ENCODE data around the gene GPR180.
A peak's percentile ranks its signal among the peaks of the same experiment; 100 is the strongest.
"Not testable (repeated sequence)": the region's sequence is repeated elsewhere in the genome, so short reads cannot be mapped to it uniquely, and the experiment has no call there.

The GPR180 gene

DNA sequence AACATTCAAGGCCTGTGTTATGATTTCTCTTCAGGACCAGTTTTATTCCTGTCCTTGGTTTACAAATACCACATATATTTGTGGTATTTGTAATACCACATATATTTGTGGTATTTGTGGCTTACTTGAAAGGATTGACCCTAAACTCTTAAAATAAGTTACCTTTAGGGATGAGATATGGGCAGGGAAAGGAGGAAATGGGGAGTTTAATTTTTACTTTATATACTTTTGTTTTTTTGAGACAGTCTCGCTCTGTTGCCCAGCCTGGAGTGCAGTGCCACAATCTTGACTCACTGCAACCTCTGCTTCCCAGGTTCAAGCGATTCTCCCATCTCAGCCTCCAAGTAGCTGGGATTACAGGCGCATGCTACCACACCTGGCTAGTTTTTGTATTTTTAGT is 3.4 kb upstream of the GPR180 start:
- no peak for DNase-seq

DNA sequence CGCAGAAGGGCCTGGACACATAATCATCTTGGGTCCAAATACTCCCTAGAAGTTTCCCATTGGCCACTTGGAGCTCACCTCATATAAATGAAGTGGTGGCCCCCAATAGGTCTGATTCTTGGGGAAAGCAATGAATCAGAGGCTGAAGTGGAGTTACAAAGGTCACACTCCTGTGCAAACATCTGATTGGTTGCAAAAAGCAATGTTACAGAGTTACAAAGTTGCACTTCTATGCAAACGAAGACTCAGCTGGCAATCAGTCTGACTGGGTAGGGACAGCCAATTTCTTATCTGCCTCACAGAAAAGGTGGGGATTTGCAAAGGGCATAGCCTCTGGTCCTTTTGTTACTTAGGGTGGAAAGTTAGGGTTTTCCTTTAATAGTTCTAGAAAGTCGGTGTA is 1.8 kb upstream of the GPR180 start:
- DNase-seq = no peak

DNA sequence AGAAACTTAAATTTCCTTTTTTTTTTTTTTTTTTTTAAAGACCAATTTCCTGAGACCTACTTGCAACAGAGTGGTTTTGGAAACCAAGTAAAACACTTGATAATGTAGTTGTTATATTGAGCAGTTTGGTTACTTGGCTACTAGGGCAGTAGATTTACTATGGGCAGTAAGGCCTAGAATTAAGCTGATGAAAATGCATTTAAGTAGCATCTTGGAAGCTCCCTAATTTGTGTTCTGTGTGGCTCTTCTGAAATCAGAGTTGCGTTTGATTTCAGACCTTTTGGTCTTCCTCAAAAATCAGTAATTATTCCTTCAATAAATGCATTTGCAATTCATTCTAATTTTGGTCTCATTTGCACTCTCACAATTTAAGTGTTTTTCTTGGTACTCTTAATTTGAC is 810 bp downstream of the GPR180 start:
- no peak for DNase-seq

DNA sequence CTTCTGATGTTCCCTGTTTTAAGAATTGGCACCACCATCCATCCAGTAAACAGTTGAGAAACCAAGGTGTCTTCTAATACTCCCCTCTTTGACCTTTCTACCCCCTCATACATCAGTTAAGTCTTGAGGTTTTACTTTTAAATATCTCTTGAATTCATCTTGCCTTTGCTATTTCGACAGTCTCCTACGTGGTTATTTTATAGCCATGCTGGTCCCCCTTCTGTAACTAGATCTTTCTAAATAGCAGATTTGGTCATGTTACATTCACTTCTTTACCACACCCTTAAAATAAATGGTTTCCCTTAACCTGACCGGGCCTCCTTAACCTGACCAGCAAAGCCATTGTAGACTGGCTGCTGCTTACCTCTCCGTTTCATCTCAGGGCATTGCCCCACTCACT is 5.4 kb downstream of the GPR180 start:
- DNase-seq = no peak

DNA sequence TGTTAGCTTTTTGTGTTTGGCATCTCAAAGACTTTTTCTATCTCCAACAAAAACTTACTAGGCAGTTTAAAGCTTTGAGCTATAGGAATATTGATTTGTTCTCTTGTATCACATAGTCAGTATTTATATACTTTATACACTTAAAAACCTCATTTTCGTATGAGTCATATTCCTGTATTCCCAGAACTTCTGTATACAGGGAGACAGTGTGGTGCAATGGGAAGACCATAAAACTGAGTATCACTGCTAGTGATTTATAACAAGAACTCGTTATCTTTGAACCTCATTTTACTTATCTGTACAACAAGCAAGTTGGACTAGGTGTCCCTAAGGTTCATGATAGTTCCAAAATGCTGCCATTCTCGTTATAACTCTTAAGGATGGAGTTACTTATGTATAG is 6.3 kb downstream of the GPR180 start:
- no peak for DNase-seq

DNA sequence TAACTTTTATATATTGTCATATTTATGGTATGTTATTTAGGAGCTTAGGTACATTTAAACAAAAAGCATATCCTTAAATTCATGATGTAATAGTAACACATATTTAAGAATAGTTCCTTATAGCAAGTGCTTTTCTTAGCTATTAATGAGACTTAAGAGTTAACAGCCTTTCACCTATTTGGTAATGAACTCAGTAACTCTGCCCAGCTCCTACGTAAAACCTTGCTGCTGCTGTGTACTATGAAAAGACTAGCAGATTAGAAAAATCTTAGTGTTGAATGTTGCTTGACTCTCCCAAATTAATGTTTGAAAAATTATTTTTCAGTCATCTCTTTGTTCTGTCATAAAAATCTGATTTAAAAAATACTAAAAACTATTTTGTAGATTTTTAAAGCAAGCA is 6.9 kb downstream of the GPR180 start:
- DNase-seq = no peak

DNA sequence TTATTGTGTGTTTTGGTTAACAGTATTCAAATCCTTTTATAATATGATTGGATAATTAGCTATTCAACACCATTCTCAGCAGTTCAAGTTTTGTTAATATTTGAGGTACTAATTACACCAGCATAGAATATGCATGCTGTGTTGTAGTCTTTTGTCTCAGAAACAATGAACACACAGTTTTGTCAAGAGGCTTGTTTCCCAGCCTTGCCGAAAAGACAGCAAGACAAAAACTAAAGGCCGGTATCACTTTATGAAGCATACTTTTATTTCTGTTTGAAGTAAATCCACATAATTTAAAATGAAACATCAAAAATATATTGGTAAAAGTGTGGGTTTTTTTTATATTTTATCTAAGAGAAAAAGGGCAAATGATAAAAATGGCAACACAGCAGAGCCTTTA is 7.5 kb downstream of the GPR180 start:
- no peak for DNase-seq

DNA sequence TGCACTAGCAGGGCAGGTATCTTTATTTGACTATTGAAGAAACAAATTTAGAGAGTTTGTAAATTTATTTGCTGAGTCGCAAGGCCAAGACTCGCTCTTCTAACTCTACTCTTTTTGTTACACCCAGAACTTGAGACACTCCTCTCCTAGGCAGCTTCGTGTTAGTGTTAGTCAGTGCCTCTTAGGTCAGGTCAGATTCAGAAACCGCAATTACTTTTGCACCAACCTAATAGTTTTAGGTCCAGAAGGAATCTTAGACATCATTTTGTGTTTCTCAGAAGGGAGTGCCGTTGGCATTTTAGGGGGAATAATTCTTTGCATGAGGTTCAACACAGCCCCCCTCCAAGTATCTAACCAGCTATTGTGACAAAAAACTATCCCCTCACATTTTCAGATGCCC is 8.8 kb downstream of the GPR180 start:
- no peak for DNase-seq

DNA sequence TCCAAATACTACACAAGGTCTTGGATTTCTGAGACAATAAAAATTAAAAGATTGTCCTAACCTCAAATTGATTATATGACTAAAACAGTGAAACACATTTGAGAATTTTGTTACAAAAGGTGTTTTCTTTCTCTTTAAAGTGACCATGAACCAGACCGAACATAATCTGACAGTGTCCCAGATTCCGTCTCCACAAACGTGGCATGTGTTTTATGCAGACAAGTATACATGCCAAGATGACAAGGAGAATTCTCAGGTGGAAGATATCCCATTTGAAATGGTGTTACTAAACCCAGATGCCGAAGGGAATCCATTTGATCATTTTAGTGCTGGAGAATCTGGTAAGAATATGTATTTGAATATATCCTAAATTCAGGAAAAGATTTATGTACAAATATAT is 10.4 kb downstream of the GPR180 start:
- no peak for DNase-seq

DNA sequence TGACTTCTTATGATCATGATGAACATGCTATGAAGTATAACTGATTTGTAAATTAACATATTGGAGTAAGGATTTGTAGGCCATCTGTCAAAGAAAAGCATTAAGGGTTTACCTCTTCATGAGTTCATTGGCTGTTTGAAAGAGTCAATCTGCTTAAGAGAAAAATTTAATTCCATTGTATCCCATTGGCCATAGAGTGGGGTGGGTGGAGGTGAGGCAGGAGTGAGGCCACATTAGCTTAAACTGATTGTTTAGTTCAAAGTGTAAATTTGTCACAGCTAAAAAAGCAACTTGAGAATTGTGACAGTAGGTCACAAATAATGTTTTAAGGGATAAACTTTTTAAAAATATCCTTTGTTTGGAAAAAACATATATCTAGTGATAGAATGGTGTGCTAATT is 11.4 kb downstream of the GPR180 start:
- no peak for DNase-seq

DNA sequence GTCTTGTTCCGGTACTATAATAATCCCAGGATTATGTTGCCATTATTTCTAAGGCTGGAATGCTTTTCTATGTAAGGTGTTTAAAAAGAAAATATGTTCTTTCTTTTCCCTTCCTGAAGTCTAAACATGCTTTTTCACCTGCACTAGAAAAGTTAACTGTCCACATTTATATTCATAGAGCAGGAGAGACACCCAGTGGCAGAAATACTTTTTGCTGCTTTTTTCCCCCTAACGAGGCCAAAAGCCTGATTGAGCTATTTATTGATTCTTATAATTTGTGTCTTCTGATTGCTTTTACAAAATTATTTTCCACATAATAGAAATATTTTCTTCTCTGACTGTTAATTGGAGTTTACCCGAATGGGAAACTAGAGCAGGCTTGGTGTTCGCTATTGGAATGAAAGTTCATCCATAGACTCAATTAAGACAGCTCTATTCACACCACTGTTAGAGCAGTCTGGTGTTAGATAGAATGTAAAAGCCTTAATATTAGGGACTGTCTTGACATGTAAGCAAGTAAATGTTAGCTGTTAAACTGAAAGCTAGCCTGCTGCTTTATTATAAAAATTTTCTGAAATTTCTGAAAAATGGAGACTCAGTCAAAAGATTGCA is 15.8 kb downstream of the GPR180 start:
- peak in 1 of 2 donors; percentile 72 for DNase-seq

DNA sequence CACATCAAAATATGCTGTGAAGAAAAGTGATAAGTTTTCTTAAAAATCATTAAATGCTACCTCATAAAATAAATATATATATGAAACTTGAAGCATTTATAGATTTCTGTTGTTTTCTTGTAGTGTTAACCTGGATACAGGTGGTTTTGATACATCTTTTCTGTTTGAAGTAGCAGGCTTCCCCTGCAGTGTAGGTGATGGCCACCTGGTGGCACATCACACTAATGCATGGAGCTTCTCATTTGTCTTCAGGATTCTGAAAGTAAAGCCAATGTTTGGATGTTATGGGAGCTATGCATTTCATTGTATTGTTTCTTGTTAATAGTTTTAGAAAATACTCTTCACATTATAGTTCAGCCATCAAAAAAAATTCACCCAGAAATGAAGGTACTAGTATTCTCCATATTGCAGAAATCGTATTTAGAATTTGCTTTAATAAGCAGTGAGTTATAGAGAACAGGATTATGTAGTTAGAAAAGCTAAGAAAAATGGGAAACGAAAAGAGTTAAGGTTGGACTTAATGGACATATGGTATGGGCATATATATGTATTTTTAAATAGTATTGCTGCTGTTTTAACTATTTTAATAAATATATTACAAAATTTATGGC is 18.7 kb downstream of the GPR180 start:
- no peak for DNase-seq

DNA sequence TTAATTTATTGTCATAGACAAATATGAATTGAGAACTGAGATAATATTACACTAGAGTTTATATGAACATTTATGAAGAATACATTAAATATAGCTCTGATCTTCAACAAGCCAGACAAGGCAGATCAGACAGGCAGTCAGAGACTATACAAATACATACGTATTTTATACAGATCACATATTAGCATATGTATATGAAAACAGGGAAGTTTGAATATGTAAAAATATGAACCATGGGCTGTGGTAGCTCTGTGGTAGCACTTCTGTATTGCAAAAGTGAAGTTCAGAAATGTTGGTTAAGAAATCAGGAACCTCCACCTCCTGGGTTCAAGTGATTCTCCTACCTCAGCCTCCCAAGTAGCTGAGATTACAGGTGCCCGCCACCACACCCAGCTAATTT is 20.7 kb downstream of the GPR180 start:
- DNase-seq = peak in 1 of 2 donors; percentile 16

DNA sequence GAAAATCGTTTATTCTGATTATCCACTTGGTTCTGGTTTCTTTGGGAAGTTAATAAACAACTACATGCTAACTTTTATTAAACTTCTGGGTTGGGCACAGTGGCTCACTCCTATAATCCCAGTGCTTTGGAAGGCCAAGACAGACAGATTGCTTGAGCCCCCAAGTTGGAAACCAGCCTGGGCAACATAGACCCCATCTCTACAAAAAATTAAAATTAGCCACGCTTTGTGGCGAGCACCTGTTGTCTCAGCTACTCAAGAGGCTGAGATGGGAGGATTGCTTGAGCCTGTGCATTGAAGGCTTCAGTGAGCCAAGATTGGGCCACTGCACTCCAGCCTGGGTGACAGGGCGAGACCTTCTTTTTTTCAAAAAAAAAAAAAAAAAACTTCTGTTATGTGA is 21.7 kb downstream of the GPR180 start:
- DNase-seq = no peak

DNA sequence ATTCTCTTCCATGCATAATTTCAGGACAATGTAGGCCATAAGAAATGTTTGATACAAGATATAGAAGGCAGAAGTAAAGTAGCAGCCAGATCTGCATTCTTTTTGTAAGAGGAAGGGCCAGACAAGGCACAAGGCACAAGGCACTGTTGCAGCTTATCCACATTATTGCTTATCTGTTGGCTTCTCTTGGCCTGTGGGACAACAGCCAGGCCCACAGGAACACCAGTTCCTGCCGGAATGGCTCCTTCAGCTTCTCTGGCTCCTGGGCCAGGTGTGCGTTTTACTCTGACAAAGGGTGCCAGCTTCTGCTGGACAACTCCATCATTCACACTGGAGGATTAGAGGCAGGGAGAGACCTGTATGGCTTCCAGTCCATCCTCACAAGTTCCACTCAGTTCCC is 29.2 kb downstream of the GPR180 start:
- DNase-seq = no peak

DNA sequence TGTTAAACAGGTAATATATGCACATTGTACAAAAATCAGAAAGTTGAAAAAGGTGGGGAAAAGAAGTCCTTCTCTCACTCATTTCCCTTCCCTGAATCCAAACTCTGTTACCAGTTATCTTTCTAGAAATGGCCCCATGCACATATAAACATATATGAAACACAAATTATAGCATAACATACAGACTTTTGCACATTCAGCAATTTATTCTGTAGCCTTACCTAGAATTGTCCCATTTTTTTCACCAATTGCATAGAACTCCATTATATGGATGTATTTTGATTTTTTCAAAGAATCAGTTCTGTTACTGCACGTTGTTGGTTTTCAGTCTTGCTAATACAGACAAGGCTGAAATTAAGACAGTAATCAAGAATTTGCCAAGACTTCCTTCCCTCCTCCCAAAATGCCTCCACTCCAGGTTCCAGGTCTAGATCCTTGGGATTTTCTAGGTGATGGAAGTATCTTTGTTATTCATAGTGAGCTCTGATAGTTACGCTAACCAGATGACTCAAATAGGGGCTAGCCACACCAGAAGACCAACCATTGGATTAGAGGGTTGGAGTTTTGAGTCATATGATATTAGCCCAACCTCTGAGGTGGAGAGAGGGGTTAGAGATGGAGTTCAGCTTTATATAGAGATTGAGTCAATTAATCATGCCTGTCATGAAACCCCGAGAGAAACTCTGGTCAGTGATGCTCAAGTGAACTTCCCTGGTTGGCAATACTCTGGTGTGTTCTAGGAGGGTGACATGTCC is 30.7 kb downstream of the GPR180 start:
- DNase-seq = no peak

DNA sequence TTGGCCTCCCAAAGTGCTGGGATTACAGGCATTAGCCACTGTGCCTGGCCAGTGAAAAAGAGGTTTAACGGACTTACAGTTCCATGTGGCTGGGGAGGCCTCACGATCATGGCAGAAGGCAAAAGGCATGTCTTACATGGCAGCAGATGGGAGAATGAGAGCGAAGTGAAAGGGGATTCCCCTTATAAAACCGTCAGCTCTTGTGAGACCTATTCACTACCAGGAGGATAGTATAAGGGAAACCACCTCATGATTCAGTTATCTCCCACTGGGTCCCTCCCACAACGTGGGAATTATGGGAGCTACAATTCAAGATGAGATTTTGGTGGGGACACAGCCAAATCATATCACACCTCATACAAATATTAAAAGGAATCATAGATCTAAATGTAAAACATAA is 34.4 kb downstream of the GPR180 start:
- DNase-seq = not testable (repeated sequence)

DNA sequence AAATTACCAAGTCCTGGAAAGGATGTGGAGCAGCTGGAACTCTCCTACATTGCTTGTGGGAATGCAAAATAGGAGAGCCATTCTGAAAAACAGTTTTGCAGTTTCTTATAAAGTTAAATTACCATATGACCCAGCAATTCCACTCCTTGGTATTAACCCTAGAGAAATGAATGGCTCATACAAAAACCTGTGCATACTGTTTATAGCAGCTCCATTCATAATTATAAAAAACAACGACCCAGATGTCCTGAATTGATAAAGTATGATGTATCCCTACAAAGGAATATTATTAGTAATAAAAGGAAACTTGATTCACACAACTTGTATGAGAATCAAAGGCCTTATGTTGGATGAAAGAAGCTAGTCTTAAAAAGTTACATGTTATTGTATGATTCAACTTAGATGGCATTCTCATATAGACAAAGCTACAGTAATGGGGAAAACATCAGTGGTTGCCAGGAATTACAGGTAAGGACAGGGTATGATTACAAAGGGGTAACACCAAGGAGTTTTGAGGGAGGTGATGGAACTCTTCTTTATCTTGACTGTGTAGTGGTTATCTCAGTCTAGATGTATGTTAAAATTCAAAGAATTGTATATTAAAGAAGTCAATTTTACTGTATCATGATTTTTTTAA is 35.4 kb downstream of the GPR180 start:
- no peak for DNase-seq

DNA sequence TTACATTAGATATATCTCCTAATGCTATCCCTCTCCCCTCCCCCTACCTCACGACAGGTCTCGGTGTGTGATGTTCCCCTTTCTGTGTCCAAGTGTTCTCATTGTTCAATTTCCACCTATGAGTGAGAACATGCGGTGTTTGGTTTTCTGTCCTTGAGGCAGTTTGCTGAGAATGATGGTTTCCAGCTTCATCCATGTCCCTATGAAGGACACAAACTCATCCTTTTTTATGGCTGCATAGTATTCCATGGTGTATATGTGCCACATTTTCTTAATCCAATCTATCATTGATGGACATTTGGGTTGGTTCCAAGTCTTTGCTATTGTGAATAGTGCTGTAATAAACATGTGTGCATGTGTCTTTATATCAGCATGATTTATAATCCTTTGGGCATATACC is 36.0 kb downstream of the GPR180 start:
- DNase-seq = not testable (repeated sequence)

DNA sequence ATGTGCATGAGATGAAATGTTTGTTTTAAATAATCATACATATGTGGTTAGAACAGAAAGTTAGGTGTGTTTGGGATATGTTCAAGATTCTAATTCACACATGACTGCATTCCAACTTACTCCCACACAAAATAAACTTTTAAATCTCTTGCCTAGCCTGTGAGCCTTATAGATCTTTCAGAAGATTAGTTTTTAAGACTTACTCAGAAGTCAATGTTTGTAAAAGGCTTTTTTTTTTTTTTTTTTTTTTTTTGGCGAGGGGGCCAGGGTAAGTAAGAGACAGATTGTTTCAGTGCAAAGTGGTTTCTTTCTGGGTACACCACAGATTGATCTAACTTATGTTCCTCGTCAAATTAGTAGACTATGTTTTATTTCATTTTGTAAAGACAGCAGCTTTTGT is 39.1 kb downstream of the GPR180 start:
- no peak for DNase-seq

DNA sequence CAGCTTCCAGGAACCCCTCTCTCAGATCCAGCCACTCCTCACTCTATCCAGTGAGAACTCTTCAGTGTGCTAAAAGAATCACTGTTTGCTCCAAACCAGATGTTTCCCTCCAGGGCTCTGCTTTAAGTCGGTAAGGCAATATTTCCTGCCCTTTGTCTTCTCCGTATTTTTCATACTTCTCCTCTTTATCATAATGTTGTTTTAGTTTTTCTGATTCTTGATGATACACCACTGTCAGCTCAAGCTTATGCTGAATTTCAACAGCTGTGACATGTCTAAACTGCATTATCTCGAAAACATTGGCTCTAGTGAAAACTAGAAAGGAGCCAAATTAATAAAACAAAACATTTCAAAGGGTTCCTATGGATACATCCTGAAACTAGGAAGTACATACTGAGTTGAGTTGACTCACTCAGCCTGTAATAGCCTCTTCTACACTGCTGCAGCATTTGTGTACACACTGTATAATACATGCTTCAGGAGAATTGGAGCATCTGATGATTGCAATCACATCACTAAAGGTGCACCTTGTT is 39.8 kb downstream of the GPR180 start:
- no peak for DNase-seq

DNA sequence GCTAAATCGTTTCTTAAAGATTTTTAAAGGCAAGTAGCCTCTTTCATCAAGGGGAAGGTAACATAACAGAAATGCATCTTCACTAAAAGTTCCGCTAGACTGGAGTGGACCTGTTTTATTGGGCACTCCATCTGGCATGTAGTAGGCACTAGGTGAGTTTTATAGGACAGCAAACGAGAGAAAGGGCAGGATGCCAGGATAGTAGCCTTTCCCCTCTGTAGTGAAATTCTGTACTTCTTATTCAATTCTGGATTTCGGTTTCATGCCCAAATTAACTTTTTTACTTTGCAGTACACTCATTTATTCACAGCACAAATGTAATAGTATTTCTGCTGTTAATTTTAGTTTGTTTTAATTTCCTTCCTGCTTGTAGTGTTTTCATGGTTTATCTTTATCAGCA is 45.2 kb downstream of the GPR180 start:
- no peak for DNase-seq

DNA sequence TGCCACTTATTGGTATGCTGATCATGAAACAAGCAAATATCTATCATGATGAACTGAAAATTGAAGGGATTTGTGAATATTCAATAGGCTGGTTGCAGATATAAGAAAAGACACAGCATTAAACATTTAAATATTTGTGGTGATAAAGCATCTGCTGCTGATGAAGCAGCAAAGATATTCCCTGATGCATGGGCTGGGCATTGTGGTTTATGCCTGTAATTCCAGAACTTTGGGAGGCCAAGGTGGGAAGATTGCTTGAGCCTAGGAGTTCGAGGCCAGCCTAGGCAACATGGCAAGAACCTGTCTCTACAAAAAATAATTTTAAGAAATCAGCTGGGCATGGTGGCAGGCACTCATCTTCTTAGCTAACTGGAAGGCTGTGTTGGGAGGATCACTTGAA is 54.5 kb downstream of the GPR180 start:
- DNase-seq = no peak

DNA sequence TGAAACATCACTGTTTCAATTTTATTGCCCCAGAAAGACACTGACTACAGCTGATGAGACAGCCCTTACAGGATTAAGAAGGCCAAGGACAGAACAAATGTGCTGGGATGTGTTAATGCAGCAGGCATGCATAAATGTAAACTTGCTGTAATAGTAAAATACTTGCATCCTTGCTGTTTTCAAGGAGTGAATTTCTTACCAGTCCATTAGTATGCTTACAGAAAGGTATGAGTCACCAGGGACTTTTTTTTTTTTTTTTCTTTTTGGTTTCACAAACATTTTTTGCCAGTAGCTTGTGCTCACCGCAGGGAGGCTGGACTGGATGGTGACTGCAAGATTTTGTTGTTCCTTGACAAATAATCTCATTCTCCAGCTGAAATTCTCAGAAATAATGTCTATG is 55.1 kb downstream of the GPR180 start:
- DNase-seq = peak in 1 of 2 donors; percentile 2
